HG03196 (cell line): Measurements from ENCODE around the gene ARFGAP3.
A peak's percentile ranks its signal among the peaks of the same experiment; 100 is the strongest.

ENCODE experiments used
- ATAC-seq: cut with Tn5 transposase; IDR thresholded peaks from one replicate; pipeline ENCODE4 v1.9.1; 2021; ENCODE audit not compliant: unreplicated experiment

Gene ARFGAP3

GRCh38 chr22:42856865-42857704, at the start of gene ARFGAP3:
Gene ARFGAP3, minus strand, starts transcription at chr22:42857273. Its CDS starts 91 bp downstream, at chr22:42857182.
- ATAC-seq, result peak; percentile 83

- no peak for ATAC-seq
Measured at GRCh38 chr22:42905702-42906183, 48.7 kb upstream of the ARFGAP3 start.

- no peak for ATAC-seq
Measured at GRCh38 chr22:42905217-42905616, 48.1 kb upstream of the ARFGAP3 start.

- no peak for ATAC-seq
Measured at GRCh38 chr22:42904050-42904449, 47.0 kb upstream of the ARFGAP3 start.

GRCh38 chr22:42902875-42903510, 45.9 kb upstream of the ARFGAP3 start:
- ATAC-seq, result no peak

- no peak for ATAC-seq
Measured at GRCh38 chr22:42901790-42902508, 44.9 kb upstream of the ARFGAP3 start.

GRCh38 chr22:42897960-42898359, 40.9 kb upstream of the ARFGAP3 start:
- no peak for ATAC-seq

GRCh38 chr22:42895541-42895981, 38.5 kb upstream of the ARFGAP3 start:
- no peak for ATAC-seq

GRCh38 chr22:42895087-42895486, 38.0 kb upstream of the ARFGAP3 start:
- ATAC-seq, result no peak

- no peak for ATAC-seq
Measured at GRCh38 chr22:42893371-42894150, 36.5 kb upstream of the ARFGAP3 start.

- no peak for ATAC-seq
Measured at GRCh38 chr22:42892571-42893316, 35.7 kb upstream of the ARFGAP3 start.

- no peak for ATAC-seq
Measured at GRCh38 chr22:42892156-42892555, 35.1 kb upstream of the ARFGAP3 start.

GRCh38 chr22:42891696-42892095, 34.6 kb upstream of the ARFGAP3 start:
- no peak for ATAC-seq

- ATAC-seq, result no peak
Measured at GRCh38 chr22:42891008-42891407, 33.9 kb upstream of the ARFGAP3 start.

GRCh38 chr22:42889304-42889703, 32.2 kb upstream of the ARFGAP3 start:
- ATAC-seq, result no peak

- no peak for ATAC-seq
Measured at GRCh38 chr22:42887523-42888507, 30.7 kb upstream of the ARFGAP3 start.

- no peak for ATAC-seq
Measured at GRCh38 chr22:42887120-42887519, 30.0 kb upstream of the ARFGAP3 start.

GRCh38 chr22:42885446-42885845, 28.4 kb upstream of the ARFGAP3 start:
- ATAC-seq, result no peak
